ENCODE data around the gene ATP2A3.
"Not testable (repeated sequence)": the region's sequence is repeated elsewhere in the genome, so short reads cannot be mapped to it uniquely, and the experiment has no call there.

ATP2A3 gene

GRCh38 chr17:3964203-3965117 is at the start of gene ATP2A3:
Gene ATP2A3 (minus strand): TSS chr17:3964437. CDS start chr17:3964291, 146 bp downstream.
- peak; percentile 70 for DNase-seq

- DNase-seq, result no peak
Observed at GRCh38 chr17:4010754-4011153, 46.5 kb upstream of the ATP2A3 start.

- no peak for DNase-seq
Observed at GRCh38 chr17:4009186-4009785, 45.0 kb upstream of the ATP2A3 start.

GRCh38 chr17:4008441-4009185 is 44.4 kb upstream of the ATP2A3 start:
- no peak for DNase-seq

- no peak for DNase-seq
Observed at GRCh38 chr17:4008082-4008435, 43.8 kb upstream of the ATP2A3 start.

- DNase-seq, result no peak
Observed at GRCh38 chr17:4007346-4008081, 43.3 kb upstream of the ATP2A3 start.

- DNase-seq, result no peak
Observed at GRCh38 chr17:4006745-4007211, 42.5 kb upstream of the ATP2A3 start.

- no peak for DNase-seq
Observed at GRCh38 chr17:4006165-4006589, 41.9 kb upstream of the ATP2A3 start.

GRCh38 chr17:4005296-4006164 is 41.3 kb upstream of the ATP2A3 start:
- DNase-seq, result no peak

GRCh38 chr17:4004517-4005295 is 40.5 kb upstream of the ATP2A3 start:
- peak; percentile 43 for DNase-seq

GRCh38 chr17:4003501-4004421 is 39.5 kb upstream of the ATP2A3 start:
- no peak for DNase-seq

- DNase-seq, result no peak
Observed at GRCh38 chr17:4003131-4003500, 38.9 kb upstream of the ATP2A3 start.

- DNase-seq, result no peak
Observed at GRCh38 chr17:4001048-4001590, 36.9 kb upstream of the ATP2A3 start.

GRCh38 chr17:3998436-3998835 is 34.2 kb upstream of the ATP2A3 start:
- DNase-seq, result no peak

GRCh38 chr17:3995067-3995466 is 30.8 kb upstream of the ATP2A3 start:
- no peak for DNase-seq

- no peak for DNase-seq
Observed at GRCh38 chr17:3994221-3994576, 30.0 kb upstream of the ATP2A3 start.

- no peak for DNase-seq
Observed at GRCh38 chr17:3993493-3994220, 29.4 kb upstream of the ATP2A3 start.

- no peak for DNase-seq
Observed at GRCh38 chr17:3992370-3992769, 28.1 kb upstream of the ATP2A3 start.

- DNase-seq, result not testable (repeated sequence)
Observed at GRCh38 chr17:3991699-3992098, 27.5 kb upstream of the ATP2A3 start.
